Measurements from ENCODE around the gene C21orf58.

DNA sequence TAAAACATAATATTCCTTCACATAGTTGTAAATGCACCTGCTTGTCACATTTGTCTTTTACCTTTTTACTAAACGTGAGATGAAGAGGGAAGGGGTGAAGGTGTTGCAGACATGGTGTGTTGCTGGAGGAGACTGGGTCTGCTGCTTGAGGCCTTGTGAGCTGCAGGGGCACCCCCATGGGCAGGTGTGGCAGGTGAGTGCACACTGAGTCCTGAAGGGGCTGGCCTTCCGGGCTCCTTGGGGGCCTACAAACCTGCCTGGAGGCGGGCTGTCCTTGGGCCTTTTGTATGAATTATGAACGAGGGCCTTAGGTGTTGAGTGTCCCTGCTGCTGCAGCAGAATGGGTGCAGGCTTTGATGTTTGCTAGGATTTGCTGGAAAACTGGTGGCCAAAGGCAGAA is 4.0 kb upstream of the C21orf58 start:
- TF ChIP-seq, protein P1, sequence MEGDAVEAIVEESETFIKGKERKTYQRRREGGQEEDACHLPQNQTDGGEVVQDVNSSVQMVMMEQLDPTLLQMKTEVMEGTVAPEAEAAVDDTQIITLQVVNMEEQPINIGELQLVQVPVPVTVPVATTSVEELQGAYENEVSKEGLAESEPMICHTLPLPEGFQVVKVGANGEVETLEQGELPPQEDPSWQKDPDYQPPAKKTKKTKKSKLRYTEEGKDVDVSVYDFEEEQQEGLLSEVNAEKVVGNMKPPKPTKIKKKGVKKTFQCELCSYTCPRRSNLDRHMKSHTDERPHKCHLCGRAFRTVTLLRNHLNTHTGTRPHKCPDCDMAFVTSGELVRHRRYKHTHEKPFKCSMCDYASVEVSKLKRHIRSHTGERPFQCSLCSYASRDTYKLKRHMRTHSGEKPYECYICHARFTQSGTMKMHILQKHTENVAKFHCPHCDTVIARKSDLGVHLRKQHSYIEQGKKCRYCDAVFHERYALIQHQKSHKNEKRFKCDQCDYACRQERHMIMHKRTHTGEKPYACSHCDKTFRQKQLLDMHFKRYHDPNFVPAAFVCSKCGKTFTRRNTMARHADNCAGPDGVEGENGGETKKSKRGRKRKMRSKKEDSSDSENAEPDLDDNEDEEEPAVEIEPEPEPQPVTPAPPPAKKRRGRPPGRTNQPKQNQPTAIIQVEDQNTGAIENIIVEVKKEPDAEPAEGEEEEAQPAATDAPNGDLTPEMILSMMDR (IDR thresholded peaks at IDR 0.05), result no peak
- TF ChIP-seq POLR2AphosphoS5 (IDR thresholded peaks at IDR 0.05) (no peak), POLR2A (IDR thresholded peaks at IDR 0.05) (no peak)

Measured in breast epithelium (tissue), 3 donors.